Neutrophil (primary cell): ENCODE measurements around the gene CLEC10A.

Experiments used
- H3K27ac ChIP-seq: fragments of 200-600 bp; sonication (generic); 2 replicates; pipeline ENCODE4 v1.5.1; 2016; ENCODE audit warnings: mild to moderate bottlenecking, moderate library complexity
- H3K27me3 ChIP-seq: fragments of 200-600 bp; sonication (generic); 2 replicates; pipeline ENCODE4 v1.6.0; 2016; ENCODE audit warnings: mild to moderate bottlenecking
- H3K36me3 ChIP-seq: fragments of 200-600 bp; sonication (generic); 2 replicates; pipeline ENCODE4 v1.5.1; 2017
- H3K4me1 ChIP-seq, 2 experiments: fragments of 200-600 bp in 1 of 2; sonication (generic) in 1 of 2; 1 replicate in 1 of 2; 2 replicates in 1 of 2; pipeline versions ENCODE4 v1.5.1 to v1.6.1; 2013 to 2016; ENCODE audit warnings: low read depth in 1 of 2, low read length in 1 of 2, mild to moderate bottlenecking in 1 of 2, moderate library complexity in 1 of 2; ENCODE audit not compliant: control insufficient read depth in 1 of 2, insufficient read depth in 1 of 2
- H3K4me3 ChIP-seq, 2 experiments: fragments of 200-600 bp in 1 of 2; sonication (generic) in 1 of 2; 1 replicate in 1 of 2; 2 replicates in 1 of 2; pipeline ENCODE4 v1.5.1; 2013 to 2016; ENCODE audit warnings: low read depth in 1 of 2, low read length in 1 of 2, mild to moderate bottlenecking in 1 of 2, moderate library complexity in 1 of 2
- H3K9me3 ChIP-seq: fragments of 200-600 bp; sonication (generic); 2 replicates; pipeline ENCODE4 v1.5.1; 2016
- TF ChIP-seq, protein P1 (sequence below): fragments of 200-600 bp; sonication (generic); IDR thresholded peaks from 2 replicates; pipeline ENCODE4 v1.5.1; 2016; ENCODE audit warnings: antibody characterized with exemption

CLEC10A gene

DNA sequence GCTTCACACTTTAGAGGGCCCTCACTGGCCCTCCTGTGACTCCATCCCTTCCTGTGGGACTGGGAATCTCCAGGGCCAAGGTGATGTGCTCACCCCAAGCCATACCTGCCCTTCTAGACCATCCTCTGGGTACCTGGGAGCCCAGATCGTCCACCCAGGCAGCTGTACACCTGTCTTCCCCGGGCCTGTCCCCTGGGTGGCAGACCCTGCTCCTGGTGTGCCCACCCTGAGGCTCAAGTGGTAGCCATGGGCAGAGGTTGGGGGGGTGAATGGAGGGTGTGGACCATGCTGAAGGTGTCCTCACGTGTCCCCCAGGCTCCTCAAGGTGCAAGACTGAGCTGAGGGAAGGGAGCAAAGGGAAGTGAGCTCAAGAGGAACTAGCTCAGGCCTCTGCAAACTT lies 9.3 kb downstream of the CLEC10A start:
- TF ChIP-seq, protein P1, sequence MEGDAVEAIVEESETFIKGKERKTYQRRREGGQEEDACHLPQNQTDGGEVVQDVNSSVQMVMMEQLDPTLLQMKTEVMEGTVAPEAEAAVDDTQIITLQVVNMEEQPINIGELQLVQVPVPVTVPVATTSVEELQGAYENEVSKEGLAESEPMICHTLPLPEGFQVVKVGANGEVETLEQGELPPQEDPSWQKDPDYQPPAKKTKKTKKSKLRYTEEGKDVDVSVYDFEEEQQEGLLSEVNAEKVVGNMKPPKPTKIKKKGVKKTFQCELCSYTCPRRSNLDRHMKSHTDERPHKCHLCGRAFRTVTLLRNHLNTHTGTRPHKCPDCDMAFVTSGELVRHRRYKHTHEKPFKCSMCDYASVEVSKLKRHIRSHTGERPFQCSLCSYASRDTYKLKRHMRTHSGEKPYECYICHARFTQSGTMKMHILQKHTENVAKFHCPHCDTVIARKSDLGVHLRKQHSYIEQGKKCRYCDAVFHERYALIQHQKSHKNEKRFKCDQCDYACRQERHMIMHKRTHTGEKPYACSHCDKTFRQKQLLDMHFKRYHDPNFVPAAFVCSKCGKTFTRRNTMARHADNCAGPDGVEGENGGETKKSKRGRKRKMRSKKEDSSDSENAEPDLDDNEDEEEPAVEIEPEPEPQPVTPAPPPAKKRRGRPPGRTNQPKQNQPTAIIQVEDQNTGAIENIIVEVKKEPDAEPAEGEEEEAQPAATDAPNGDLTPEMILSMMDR = no peak
- peaks cover 10% of the 10 kb centered on the region for H3K27me3 ChIP-seq
- no peaks in the 10 kb centered on the region for H3K9me3 ChIP-seq
- no peak overlapping the region for H3K4me3 ChIP-seq
- H3K27ac ChIP-seq = no peak overlapping the region
- H3K36me3 ChIP-seq = no peaks in the 10 kb centered on the region
- no peaks in the 10 kb centered on the region for H3K4me1 ChIP-seq

DNA sequence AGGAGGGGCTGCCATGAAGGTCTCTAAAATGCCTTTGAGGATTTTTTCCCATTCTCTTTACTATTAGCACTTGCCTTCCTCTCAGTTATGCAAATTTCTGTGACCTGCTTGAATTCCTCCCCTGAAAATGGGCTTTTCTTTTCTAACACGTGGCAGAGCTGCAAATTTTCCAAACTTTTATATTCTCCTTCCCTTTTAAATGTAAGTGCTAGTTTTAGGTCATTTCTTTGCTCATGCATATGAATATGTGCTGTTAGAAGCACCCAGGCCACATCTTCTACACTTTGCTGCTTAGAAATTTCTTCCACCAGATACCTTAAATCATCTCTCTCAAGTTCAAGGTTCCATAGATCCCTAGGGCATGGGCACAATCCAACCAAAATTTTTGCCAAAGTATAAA lies 11.8 kb downstream of the CLEC10A start:
- no peak overlapping the region for H3K4me3 ChIP-seq
- peaks cover 14% of the 10 kb centered on the region for H3K27me3 ChIP-seq
- no peaks in the 10 kb centered on the region for H3K4me1 ChIP-seq
- no peak overlapping the region for H3K27ac ChIP-seq
- H3K9me3 ChIP-seq = no peaks in the 10 kb centered on the region
- no peaks in the 10 kb centered on the region for H3K36me3 ChIP-seq
- TF ChIP-seq, protein P1 = no peak

DNA sequence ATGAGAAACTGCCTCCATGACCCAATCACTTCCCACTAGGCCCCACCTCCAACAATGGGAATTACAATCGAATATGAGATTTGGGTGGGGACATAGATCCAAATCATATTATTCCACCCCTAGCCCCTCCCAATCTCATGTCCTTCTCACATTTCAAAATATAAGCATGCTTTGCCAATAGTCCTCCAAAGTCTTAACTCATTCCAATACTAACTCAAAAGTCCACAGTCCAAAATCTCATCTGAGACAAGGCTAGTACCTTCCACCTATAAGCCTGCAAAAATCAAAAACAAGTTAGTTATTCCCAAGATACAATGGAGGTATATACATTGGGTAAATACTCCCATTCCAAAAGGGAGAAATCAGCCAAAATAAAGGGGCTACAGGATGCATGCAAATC lies 12.9 kb downstream of the CLEC10A start:
- TF ChIP-seq, protein P1 = no peak
- Histone ChIP-seq H3K9me3 (no peaks in the 10 kb centered on the region), H3K4me3 (no peak overlapping the region)

DNA sequence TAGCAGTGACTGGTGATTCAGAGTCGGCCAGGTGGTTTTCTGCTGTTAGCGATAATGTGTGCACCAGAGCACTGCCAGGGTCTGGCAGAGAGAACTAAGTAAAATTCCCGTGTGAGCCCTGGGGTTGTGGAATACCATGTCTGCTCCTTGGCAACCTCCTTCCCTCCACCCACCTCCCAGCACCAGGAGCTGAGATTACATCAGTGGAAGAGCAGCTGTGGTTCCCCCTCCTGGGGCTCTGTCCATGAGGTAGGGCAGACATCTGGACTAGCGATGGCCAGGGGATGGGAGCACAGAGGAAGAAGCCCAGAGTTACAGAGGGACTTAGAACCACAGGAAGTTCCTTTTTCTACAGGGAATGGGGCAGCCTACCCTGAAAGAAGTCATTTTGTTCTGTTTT lies 15.8 kb downstream of the CLEC10A start:
- Histone ChIP-seq H3K4me1 (no peaks in the 10 kb centered on the region), H3K27ac (no peak overlapping the region), H3K4me3 (no peak overlapping the region), H3K27me3 (peaks cover 36% of the 10 kb centered on the region), H3K9me3 (no peaks in the 10 kb centered on the region), H3K36me3 (no peaks in the 10 kb centered on the region)
- TF ChIP-seq, protein P1 = no peak

More for the DNA sequence above, 12.9 kb downstream of the CLEC10A start:
- H3K27me3 ChIP-seq = peaks cover 19% of the 10 kb centered on the region
- no peaks in the 10 kb centered on the region for H3K4me1 ChIP-seq
- no peak overlapping the region for H3K27ac ChIP-seq
- H3K36me3 ChIP-seq = no peaks in the 10 kb centered on the region

DNA sequence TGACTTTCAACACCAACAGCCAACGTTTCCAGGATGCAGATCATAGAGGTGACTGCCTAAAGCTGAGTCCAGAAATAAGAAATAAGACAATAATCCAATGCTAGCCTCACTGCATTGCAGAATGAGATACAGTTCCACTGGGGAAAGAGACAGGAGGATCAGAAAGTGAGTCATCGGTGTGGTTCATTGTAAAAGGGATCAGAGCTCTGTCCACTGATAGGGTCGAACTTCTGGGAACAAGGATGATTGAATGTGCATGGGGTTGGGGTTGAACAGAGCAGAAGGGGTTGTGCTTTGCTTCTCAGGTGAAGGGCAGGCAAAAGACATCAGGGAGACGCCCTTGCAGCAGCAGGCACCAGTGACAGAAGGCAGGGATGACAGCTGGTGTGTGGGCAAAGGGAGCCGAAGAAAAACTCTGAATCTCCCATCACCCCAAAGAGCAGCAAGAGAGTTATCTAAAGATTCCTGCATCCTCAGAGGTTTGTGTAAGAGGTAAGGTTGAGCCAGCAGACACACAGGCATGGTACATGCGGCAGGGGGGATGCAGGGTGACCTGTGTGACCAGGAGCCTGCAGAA lies 16.4 kb downstream of the CLEC10A start:
- no peaks in the 10 kb centered on the region for H3K4me1 ChIP-seq
- TF ChIP-seq, protein P1 = no peak
- peaks cover 43% of the 10 kb centered on the region for H3K27me3 ChIP-seq
- no peaks in the 10 kb centered on the region for H3K36me3 ChIP-seq
- no peaks in the 10 kb centered on the region for H3K9me3 ChIP-seq
- no peak overlapping the region for H3K27ac ChIP-seq
- H3K4me3 ChIP-seq = no peak overlapping the region
